Measurements from ENCODE around the gene SRSF4.

DNA sequence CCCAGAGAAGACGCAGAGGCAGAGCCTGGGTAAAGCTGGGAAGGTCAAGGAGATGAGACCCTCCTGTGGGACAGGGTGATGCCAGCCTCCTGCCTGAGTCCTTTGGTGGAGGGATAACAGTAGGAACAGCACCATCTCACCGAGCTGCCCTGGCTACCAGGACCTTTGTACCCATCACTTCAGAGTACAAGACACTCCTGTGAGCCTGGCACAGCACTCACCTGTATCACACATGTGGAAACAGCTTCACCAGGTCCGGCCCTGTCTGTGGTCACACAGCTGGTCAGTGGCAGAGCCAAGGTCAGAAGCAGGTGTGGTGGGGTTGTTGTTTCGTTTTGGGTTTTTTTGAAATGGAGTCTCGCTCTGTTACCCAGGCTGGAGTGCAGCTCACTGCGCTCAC is 53.0 kb downstream of the SRSF4 start:
- TF ChIP-seq, protein P1, sequence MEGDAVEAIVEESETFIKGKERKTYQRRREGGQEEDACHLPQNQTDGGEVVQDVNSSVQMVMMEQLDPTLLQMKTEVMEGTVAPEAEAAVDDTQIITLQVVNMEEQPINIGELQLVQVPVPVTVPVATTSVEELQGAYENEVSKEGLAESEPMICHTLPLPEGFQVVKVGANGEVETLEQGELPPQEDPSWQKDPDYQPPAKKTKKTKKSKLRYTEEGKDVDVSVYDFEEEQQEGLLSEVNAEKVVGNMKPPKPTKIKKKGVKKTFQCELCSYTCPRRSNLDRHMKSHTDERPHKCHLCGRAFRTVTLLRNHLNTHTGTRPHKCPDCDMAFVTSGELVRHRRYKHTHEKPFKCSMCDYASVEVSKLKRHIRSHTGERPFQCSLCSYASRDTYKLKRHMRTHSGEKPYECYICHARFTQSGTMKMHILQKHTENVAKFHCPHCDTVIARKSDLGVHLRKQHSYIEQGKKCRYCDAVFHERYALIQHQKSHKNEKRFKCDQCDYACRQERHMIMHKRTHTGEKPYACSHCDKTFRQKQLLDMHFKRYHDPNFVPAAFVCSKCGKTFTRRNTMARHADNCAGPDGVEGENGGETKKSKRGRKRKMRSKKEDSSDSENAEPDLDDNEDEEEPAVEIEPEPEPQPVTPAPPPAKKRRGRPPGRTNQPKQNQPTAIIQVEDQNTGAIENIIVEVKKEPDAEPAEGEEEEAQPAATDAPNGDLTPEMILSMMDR (IDR thresholded peaks at IDR 0.05; ENCODE audit: low read length): no peak
- no peak for TF ChIP-seq EZH2 (optimal IDR thresholded peaks at IDR 0.05; ENCODE audit: low read depth, low read length)
- TF ChIP-seq EZH2phosphoT487 (IDR thresholded peaks at IDR 0.05; ENCODE audit: low read length): no peak

Data from MM.1S (cell line).